Activated effector memory CD4-positive, alpha-beta T cell treated with anti-CD3 and anti-CD28 coated beads, Interleukin-2, amount 50 U/mL, for 16 hours (primary cell): ENCODE measurements around the gene SNRPA.

Experiments
- DNase-seq: peaks from one replicate; pipeline ENCODE4 v3.0.0-alpha.2; 2020

The SNRPA gene

DNA sequence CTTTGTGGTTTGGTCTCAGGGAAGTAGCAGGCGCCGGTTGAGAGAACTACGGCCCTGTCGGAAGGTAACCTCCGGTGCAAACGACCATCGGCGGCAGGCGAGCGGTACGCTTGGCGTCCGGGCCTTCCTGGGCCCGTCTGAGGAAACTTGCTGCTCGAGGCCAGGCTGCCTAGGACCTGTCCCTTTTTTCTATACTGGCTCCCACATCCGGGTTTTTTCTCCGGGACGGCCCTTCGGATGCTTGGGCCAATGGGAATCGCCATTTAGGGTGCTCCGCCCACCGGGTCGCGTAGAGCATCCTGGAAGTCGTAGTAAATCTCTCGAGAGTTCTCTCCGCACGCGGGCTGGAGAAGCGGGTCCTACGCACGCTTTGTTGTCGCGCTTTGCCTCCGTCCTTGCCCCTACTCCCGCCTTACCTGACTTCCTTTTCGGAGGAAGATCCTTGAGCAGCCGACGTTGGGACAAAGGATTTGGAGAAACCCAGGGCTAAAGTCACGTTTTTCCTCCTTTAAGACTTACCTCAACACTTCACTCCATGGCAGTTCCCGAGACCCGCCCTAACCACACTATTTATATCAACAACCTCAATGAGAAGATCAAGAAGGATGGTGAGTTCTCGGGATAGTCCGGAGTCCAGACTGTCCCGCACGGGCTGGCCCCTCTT, at the start of gene SNRPA:
Gene SNRPA (plus strand): TSS at position 330 of the 664 bp plus-strand sequence. CDS start 206 bp downstream, at position 536.
- DNase-seq, result peak; percentile 98

DNA sequence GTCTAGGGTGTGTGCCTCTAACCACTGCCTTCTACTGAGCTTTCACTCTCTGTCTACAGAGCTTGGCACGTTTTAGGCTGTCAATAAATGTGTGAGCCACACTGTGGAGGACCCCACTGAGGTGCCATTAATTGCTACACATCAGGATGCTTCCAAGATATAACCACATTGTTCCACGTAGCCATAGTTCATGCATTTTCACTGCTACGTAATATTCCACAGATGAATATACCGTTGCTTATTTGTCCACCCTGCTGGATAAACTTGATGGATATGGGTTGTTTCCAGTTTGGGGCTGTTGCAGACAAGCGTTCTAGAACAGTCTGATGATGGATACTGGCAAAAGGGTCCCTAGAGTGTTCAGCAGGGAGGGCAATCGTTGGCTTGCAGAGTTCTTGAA, 49.2 kb upstream of the SNRPA start:
- DNase-seq, result no peak

DNA sequence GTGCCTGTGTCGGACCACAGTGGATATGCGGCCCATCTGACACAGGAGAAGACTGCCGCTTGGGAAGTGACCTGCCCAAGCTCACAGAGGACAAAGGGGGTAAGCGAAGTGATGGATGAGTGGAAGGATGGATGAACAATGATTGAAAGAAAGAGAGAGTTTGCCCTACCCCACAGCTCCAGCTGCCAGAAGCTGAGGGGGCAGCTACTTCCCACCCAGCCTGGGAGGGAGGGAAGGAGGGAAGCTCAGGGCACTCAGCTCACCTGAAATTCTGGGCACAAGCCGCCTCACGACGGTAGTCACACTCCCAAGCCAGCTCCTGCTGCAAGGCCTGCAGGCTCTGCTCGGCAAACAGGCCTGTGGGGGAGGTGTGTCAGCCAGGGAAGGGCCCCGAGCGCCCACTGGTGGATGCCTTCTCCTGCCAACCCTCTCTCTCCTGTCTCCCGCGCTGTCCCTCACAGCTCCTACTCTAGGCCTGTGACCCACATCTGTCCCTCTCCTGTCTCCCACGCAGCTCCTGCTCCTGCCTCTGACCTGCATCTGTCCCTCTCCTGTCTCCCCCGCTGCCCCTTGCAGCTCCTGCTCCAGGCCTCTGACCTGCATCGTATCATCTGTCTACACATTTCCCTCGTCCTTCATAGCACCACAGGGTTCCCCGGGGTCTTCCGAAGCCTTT, 48.5 kb upstream of the SNRPA start:
- DNase-seq, result no peak

DNA sequence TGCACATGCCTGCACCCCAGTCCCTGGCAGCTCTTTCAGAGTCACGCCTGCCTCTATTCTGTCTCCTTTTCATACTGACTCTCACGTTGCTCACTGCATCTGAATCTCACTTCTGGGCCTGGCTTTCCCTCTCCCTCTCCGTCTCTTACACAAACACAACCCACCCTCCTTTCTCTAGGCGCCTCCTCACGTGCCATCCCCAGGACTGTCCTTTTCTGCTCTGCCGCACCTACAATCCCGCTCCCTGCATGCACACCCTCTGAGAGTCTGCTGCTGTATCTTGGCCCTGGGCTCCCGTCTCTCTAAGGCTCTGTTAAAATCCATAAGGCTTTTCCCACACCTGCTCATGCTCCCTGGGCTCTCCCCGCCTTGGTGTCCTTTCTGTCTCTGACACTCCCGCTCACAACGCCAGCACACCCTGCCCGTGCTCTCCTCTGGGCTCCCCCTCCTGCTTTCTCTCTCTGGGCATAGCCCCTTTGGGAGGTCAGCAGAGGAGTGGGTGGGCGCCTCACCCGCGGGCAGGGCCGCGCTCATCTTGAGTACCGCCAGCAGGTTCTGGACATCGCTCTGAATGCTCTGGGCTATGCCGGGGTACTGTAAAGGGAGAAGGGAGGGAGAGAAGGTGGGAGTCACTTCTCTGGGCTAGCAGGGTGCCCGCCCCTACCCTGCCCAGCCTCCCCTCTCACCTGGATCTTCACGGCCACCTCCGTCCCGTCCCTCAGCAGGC, 47.8 kb upstream of the SNRPA start:
- no peak for DNase-seq

DNA sequence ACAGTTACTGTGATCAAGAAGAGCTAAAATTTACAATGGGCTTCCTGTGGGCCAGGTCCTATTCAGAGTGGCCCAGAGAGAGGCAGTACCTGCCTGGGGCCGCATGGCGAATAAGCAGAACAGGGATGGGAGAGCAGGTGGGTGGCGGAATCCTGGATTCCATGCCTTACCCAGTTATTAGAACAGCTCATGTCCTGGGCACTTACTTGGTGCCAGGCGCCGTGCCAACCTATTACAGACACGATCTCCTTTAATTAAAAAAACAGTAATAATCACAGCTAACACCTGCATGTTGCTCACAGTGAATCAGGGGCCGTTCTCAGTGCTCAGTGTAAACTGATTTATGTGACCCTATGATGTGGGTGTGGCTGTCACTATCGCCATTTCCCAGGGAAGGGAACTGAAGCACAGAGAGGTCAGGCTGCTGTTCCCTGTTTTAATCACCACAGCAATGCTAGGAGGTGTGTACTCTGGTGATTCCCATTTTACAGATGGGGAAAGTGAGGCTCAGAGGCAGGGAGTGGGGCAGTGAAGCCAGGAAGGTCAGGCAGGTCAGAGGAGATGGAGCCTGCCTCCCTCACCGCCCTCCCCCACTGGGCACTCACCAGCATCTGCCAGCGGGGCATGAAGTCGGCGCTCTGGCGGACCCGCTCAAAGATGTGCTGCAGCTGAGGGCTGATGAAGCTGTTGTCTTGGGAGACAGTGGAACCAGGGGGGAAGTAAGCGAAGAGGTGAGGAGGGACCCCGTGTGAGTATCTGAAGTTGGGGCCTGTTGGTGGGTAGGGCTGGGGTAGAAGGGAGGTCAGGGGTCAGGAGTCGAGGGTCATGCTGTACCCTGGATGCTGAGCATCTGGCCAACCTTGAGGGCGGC, 46.3 kb upstream of the SNRPA start:
- no peak for DNase-seq

DNA sequence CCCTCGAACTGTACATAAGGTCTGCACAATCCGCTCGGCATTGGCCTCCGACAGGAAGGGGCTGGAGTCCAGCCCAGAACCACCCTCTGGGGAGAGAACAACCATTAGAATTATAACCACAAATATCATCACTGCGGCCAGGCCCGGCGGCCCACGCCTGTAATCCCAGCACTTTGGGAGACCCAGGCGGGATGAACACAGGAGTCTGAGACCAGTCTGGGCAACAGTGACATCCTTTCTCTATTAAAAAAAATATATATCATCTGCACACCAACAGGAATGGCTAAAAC, 45.7 kb upstream of the SNRPA start:
- DNase-seq, result no peak

DNA sequence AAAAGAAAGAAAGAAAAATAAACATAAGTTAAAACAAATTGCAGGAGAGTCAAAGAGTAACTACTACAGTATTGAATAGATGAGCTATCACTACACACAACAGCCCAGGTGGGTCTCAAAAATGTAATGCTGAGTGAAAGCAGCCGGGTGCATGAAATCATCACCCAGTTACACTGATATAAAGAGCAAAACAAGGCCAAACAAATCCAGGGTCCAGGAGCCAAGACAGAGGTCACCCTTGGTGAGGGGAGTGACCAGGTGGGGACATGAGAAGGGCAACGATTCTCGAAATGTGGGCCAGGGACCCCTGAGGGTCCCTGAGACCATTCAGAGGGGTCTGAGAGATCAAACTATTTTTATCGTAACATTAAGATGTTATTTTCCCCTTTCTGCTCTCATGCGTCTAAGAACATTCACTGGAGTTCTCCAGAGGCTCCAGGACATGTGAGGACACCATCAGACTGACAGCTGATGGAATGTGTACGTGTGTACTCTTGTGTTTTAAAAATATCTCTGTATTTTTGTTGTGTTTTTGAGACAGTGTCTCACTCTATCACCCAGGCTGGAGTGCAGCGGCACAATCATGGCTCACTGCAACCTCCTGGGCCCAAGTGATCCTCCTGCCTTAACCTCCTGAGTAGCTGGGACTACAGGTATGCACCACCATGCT, 44.9 kb upstream of the SNRPA start:
- DNase-seq, result no peak

DNA sequence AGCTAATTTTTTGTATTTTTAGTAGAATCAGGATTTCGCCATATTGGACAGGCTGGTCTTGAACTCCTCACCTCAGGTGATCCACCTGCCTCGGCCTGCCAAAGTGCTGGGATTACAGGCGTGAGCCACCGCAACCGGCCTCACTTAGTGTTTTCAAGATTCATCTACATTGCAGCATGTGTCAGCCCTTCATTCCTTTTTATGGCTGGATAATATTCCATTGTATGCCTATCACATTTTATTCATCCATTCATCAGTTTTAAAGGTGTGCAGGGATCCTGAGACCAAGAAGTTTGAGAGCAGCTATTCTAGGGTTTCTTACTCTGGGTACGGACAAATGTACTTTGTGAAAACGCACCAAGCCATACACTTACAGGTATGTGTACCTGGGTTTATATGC, 43.4 kb upstream of the SNRPA start:
- DNase-seq, result no peak

DNA sequence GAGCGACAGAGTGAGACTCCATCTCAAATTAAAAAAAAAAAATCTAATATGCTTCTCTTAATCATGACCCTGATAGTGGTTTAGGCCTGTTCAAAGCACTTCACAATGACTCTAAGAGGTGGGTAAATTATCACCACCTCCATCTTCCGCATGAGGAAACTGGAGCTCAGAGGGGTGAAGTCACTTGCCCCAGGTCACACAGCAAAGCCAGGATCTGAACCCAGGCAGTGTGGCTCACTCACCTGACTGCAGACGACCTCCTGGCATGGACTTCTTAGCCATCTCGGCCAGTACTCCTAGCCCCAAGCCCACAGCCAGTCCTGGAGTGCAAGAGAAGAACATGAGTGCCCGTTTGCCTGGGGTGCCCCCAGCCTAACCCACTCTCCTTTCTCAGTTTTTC, 41.2 kb upstream of the SNRPA start:
- DNase-seq, result no peak

DNA sequence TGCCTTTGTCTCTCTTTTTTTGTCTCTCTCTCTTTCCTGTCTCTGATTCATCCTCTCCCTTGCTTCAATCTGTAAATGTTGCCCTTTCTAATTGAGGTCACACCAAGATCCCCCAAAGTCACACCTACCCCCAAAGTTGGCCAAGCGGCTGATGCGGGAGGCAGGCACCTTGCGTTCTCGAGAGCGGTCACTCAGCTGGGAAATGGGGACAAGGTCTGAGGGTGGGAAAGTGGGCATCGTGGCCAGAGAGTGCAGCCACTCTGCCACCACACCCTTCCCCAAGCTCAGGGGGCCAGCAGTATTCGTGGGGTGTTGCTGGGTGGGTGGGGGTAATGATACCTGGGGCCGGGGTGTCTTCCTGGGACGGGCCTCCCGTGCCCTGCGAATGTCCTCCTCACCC, 37.1 kb upstream of the SNRPA start:
- no peak for DNase-seq

DNA sequence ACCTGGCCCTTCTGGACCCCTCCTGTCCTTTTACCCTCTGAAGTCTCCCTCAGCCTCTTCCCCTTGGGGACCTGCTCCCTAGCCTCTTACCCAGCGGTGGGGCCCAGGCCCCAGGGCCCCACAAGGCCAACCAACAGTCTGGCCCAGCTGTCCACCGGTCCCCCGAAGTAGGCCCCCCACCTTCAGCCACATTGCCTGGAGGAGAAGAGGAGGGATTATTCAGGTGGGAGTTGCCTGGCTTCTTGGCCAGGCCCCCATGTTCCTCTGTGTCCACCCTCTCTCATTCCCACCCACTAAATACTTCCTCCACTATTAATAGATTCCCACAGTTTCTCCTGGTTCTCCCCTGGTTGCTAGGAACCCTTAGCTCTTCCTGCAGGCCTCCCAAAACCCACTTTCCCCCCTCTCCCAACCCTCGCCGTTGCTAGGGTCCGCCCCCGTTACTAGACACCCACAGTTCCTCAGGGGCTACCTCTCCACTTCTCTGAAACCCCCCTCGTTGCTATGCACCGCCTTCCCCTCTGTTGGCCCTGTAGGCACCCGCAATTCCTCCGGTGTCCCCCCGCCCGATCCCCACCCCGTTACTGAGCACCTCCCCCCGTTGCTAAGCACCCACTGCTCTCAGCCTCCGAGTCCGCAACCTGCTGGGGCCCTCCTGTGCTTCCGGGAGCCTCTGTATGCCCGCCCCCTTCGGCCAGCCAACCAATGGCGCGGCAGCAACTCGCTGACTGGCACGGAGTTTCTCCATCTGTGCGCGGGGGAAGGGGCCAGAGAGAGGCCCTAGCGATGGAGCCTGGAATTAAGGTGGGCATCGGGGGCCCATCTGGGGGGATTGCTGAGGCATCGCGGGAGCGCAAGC, 36.3 kb upstream of the SNRPA start:
- peak; percentile 98 for DNase-seq

DNA sequence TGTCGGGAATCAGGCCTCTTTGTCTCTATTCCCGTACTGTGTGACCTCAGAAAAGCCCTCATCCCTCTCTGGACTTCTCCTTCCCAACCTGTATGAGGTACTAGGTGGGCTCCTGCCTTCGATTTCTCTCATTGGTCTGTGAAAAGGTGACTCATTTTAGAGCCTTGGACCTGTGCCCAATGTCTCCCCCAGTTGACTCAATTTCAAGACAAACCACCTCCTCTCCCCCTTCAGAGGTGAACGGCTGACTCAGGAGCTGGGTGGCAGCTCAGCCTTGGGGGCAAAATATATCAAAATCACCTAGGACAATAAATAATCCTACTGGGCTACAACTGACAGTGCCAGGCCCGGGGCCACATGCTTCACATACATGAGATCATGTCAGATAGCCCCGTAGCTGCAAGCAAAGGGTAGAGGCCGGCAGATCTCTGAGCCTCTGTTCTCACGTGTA, 34.9 kb upstream of the SNRPA start:
- peak; percentile 87 for DNase-seq

DNA sequence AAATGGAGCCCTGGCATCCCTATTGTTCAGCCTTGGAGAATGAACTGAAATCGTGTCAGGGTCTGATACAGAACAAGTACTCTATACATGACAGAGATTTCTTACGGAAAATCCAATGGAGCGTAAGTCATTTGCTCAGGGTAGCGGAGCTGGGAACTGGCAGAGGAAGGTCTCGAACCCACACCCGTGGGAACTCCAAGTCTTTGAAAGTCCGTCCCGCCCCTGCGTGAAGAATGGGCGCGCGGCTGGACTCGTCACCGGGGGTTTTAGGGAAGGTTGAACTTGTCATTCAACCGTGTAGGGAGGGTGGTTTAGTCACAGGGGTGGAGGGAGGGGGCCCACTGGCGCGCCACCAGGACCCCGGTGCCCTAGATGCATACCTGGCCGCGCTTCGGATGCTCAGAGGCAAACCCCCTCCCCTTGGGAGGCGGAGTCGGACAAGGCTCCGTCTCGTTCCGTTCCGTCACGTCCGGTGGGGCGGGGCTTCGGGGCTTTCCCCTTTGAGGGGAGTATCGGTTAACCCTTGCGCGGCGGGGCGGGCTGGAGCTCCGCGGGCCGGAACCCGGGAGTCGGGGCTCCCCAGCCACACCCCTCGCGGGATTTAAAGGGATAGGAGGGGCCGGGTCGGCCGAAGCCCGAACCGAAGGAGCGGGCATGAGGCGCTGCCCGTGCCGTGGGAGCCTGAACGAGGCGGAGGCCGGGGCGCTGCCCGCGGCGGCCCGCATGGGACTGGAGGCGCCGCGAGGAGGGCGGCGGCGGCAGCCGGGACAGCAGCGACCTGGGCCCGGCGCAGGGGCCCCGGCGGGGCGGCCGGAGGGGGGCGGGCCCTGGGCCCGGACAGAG, 34.3 kb upstream of the SNRPA start, which contains the start of the genes COQ8B and ITPKC:
Gene COQ8B (minus strand): TSS at position 405 of the 843 bp plus-strand sequence. CDS start 2,254 bp downstream, outside the sequence.
Gene ITPKC (plus strand): TSS at position 631 of the 843 bp plus-strand sequence. CDS start 24 bp downstream, at position 655.
- DNase-seq, result peak; percentile 100

DNA sequence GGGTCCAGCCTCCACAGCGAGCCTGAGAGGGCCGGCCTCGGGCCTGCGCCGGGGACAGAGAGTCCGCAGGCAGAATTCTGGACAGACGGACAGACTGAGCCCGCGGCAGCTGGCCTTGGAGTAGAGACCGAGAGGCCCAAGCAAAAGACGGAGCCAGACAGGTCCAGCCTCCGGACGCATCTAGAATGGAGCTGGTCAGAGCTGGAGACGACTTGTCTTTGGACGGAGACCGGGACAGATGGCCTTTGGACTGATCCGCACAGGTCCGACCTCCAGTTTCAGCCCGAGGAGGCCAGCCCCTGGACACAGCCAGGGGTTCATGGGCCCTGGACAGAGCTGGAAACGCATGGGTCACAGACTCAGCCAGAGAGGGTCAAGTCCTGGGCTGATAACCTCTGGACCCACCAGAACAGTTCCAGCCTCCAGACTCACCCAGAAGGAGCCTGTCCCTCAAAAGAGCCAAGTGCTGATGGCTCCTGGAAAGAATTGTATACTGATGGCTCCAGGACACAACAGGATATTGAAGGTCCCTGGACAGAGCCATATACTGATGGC, 33.6 kb upstream of the SNRPA start:
- no peak for DNase-seq

DNA sequence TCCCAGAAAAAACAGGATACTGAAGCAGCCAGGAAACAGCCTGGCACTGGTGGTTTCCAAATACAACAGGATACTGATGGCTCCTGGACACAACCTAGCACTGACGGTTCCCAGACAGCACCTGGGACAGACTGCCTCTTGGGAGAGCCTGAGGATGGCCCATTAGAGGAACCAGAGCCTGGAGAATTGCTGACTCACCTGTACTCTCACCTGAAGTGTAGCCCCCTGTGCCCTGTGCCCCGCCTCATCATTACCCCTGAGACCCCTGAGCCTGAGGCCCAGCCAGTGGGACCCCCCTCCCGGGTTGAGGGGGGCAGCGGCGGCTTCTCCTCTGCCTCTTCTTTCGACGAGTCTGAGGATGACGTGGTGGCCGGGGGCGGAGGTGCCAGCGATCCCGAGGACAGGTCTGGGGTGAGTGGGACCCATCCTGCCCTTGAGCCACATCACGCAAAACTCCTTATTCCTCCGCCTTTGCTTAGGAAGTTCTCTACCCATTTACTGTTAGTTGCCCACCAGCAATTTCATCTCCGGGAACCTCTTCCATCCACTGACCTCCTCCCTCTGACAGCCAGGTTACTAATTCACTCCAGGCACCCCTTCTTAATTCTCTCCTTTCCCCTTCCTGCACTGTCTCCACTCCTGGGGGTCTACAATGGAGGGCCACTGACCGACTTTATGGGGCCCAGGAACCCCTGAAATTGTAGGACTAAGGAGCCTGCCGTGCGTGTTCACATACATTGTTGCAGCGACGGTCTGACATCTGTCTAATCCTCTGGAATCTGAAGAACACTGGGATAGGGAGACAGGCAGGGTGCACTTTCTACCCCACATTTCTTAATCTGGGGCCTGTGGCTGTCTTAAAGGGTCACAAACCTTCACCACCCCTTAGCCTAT, 32.9 kb upstream of the SNRPA start:
- DNase-seq, result no peak

DNA sequence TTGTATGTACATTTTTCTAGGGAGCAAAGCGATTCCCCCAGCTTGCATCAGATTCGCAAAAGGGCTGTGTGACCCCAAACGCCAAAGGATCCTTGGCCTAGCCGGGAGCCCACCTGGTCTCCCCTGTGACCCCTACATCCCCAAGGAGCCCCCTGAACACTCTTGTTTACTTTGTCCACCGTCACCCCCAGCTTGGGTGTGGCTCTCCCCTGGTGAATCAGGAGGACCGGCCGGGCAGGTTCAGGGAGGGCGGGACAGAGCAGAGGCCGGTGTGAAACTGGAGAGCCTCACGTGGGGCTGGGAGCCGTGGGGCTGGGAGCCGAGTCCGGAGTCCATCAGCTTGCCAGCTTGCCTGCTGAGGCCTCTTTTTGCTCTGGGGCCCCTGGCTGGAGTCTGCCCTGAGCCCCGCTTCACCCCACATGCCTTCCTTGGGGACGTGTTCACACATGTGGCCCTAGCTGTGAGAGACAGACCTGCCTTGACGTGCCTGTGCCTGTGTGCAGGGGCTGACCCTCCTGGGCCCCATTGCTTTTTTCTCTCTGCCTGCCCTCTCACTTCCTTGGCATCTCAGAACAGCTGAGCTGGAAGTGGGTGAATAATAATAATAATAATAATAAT, 32.1 kb upstream of the SNRPA start:
- no peak for DNase-seq

DNA sequence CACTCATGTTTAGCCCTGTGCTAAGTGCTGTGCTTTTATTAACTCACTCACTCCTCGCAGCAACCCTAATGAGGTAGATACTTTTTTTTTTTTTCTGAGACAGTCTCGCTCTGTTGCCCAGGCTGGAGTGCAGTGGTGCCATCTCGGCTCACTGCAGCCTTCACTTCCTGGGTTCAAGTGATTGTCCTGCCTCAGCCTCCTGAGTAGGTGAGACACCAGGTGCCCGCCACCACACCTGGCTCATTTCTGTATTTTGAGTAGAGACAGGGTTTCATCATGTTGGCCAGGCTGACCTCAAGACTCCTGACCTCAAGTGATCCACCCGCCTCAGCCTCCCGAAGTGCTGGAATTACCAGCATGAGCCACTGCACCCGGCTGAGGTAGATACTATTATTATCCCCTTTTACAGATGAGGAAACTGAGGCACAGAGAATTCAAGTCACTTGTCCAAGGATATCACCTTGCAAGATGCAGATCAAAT, 31.5 kb upstream of the SNRPA start:
- no peak for DNase-seq

DNA sequence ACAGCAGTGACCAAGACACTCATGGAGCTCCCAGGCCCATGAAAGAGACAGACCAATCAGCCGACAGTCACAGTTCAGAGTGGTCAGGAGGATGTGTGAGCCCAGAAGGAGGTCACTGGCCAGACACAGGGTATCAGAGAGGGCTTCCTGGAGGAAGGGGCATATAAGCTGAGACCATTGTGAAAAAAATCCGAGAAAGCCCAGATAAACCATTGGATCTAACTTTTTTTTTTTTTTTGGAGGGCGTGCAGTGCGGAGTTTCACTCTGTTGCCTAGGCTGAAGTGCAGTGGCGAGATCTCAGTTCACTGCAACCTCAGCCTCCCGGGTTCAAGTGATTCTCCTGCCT, 29.9 kb upstream of the SNRPA start:
- no peak for DNase-seq
